CD4-positive, alpha-beta T cell treated with Interferon alpha-2 for 1 hour (primary cell): ENCODE measurements around the gene R3HDM4.
"Not testable (repeated sequence)": the region's sequence is repeated elsewhere in the genome, so short reads cannot be mapped to it uniquely, and the experiment has no call there.

ENCODE experiments used
- DNase-seq, 2 donors: peaks; one replicate each; pipeline ENCODE4 v3.0.0-alpha.2; 2020 to 2022

R3HDM4 gene

GRCh38 chr19:853614-854220 lies 59.3 kb downstream of the R3HDM4 start:
- not testable (repeated sequence) for DNase-seq

- DNase-seq = no peak
These were observed 59.9 kb downstream of the R3HDM4 start for GRCh38 chr19:853014-853585.

GRCh38 chr19:852136-853013 lies 60.6 kb downstream of the R3HDM4 start, which contains the start of gene ELANE:
Gene ELANE (plus strand): TSS chr19:852303. CDS start chr19:852329, 26 bp downstream.
- no peak for DNase-seq

- DNase-seq = no peak
These were observed 62.1 kb downstream of the R3HDM4 start for GRCh38 chr19:850979-851335.

- DNase-seq = no peak
These were observed 62.6 kb downstream of the R3HDM4 start for GRCh38 chr19:850221-850978.

- not testable (repeated sequence) for DNase-seq
These were observed 63.8 kb downstream of the R3HDM4 start for GRCh38 chr19:849195-849594.

GRCh38 chr19:848386-848921 lies 64.6 kb downstream of the R3HDM4 start:
- DNase-seq = no peak
